Lung (tissue), 12 donors: Measurements from ENCODE around the gene CYGB. TPM values are rescaled to one million over a fixed set of nuclear protein-coding genes. Genes with fewer than 3 reads are reported as not detected.

Source experiments
- ATAC-seq: fragments of 200-7000 bp; cut with Tn5 transposase; one replicate; pipeline ENCODE4 v1.9.1; 2020; ENCODE audit warnings: moderate number of reproducible peaks; ENCODE audit not compliant: insufficient read depth, low FRiP score
- DNase-seq, 3 donors: peaks; one replicate each; pipeline ENCODE4 v3.0.0-alpha.2; 2013 to 2017
- H3K27ac ChIP-seq, 2 donors: one replicate each; pipeline ENCODE4 v1.5.1; 2013; ENCODE audit warnings: mild to moderate bottlenecking in 2 of 2, moderate library complexity in 2 of 2, control low read depth in 1 of 2, inconsistent platforms in 1 of 2, low read depth in 1 of 2, low read length in 1 of 2
- H3K27me3 ChIP-seq, 3 donors: one replicate each; pipeline ENCODE4 v1.5.1; 2013; ENCODE audit warnings: low read length in 2 of 3; ENCODE audit not compliant: control insufficient read depth in 3 of 3, insufficient read depth in 3 of 3
- H3K36me3 ChIP-seq, 4 donors: one replicate each; pipeline ENCODE4 v1.5.1; 2013; ENCODE audit warnings: low read length in 4 of 4, mild to moderate bottlenecking in 1 of 4, moderate library complexity in 1 of 4; ENCODE audit not compliant: control insufficient read depth in 4 of 4, insufficient read depth in 4 of 4
- H3K4me1 ChIP-seq, 5 donors: one replicate each; pipeline ENCODE4 v1.5.1; 2013; ENCODE audit warnings: low read length in 5 of 5, mild to moderate bottlenecking in 2 of 5, moderate library complexity in 1 of 5; ENCODE audit not compliant: control insufficient read depth in 5 of 5, insufficient read depth in 5 of 5
- H3K4me3 ChIP-seq: one replicate; pipeline ENCODE4 v1.5.1; 2013; ENCODE audit warnings: mild to moderate bottlenecking, control low read depth, moderate library complexity
- H3K9ac ChIP-seq, 2 donors: one replicate each; pipeline ENCODE4 v1.5.1; 2013; ENCODE audit warnings: low read length in 2 of 2, control low read depth in 1 of 2; ENCODE audit not compliant: insufficient read depth in 1 of 2
- H3K9me3 ChIP-seq, 4 donors: one replicate each; pipeline ENCODE4 v1.5.1; 2013; ENCODE audit warnings: low read length in 3 of 4, mild to moderate bottlenecking in 1 of 4, moderate library complexity in 1 of 4; ENCODE audit not compliant: control insufficient read depth in 4 of 4, insufficient read depth in 3 of 4
- WGBS, 2 donors: extraction: QIAGEN DNeasy Blood & Tissue Kit; methylation state at CpG; one replicate each; pipeline ENCODE4 v1.1.7; 2013; 5-methylcytosine and 5-hydroxymethylcytosine counted together
- polyA plus RNA-seq, 2 donors: library from polyadenylated mRNA; stranded (reverse); fragments of 200-250 nt; gene quantifications; one replicate each; pipeline ENCODE4 v1.2.1, GENCODE V29; 2013
- total RNA-seq, 2 donors: library from RNA; depleted of rRNA in 1 of 2; stranded (reverse); fragments of >200 nt in 1 of 2; gene quantifications; one replicate each; pipeline ENCODE4 v1.2.1, GENCODE V29; 2014 to 2021
- TF ChIP-seq, protein P1 (sequence below): IDR thresholded peaks from 2 replicates; pipeline ENCODE4 v1.5.1; 2012; ENCODE audit warnings: mild to moderate bottlenecking; ENCODE audit errors: control extremely low read depth, extremely low read depth
- donor health status: control.
- donor health status: control.
- donor health status: Bipolar disorder and iron deficiency.
- donor health status: healthy.
- donor health status: DM: yes; HTN: yes; CAD: no.

CYGB gene
- total and polyA plus RNA-seq, 4 donors = 15.9 to 30.4 (median 20.7) TPM

DNA sequence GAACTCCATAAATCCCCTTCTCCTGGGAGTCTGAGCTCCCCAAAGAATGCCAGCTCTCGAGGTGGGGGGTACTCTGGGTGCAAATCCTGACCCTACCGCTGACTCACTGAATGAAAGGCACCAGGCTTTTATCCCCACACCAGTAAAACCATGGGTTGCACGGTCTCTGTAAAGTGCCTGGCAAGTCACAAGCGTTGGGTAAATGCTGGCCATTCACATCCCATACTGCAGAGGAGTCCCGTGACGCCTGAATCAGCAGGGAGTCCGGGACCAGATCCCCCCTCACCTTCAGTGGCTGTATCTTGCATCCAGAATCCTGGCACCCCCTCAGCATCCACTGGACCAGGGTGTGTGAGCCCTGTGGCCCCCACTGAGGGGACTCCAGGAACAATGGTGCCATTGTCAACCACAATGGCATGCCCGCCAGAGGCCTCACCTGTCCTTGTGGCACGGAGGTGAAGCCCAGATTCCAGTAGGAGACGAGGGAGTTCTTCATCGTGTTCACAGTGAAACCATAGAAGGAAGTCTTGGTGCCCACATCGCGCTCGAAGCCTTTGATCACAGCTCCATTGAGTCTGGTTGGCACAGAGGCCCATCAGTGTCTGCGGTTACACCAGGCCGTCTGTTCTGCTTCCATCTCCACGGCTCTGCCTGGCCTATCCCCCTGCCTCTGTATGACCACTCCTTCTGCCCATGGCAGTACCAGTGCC lies 34.8 kb upstream of the CYGB start:
- 91 to 94% methylated on average over 17 of the region's 17 CpGs for WGBS, 2 donors
- DNase-seq (no peak), ATAC-seq (no peak)
- Histone ChIP-seq H3K36me3 (peaks cover 0 to 8% (median 0%) of the 10 kb centered on the region in 4 donors), H3K4me3 (no peak overlapping the region), H3K9ac (no peak overlapping the region), H3K27ac (no peak overlapping the region), H3K27me3 (peaks cover 0 to 5% (median 0%) of the 10 kb centered on the region in 3 donors), H3K9me3 (no peaks in the 10 kb centered on the region), H3K4me1 (peaks cover 0 to 11% (median 0%) of the 10 kb centered on the region in 5 donors)
- TF ChIP-seq, protein P1, sequence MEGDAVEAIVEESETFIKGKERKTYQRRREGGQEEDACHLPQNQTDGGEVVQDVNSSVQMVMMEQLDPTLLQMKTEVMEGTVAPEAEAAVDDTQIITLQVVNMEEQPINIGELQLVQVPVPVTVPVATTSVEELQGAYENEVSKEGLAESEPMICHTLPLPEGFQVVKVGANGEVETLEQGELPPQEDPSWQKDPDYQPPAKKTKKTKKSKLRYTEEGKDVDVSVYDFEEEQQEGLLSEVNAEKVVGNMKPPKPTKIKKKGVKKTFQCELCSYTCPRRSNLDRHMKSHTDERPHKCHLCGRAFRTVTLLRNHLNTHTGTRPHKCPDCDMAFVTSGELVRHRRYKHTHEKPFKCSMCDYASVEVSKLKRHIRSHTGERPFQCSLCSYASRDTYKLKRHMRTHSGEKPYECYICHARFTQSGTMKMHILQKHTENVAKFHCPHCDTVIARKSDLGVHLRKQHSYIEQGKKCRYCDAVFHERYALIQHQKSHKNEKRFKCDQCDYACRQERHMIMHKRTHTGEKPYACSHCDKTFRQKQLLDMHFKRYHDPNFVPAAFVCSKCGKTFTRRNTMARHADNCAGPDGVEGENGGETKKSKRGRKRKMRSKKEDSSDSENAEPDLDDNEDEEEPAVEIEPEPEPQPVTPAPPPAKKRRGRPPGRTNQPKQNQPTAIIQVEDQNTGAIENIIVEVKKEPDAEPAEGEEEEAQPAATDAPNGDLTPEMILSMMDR = no peak

- Histone ChIP-seq H3K27me3 (peaks cover 0 to 5% (median 0%) of the 10 kb centered on the region in 3 donors), H3K27ac (no peak overlapping the region), H3K4me1 (peaks cover 0 to 11% (median 0%) of the 10 kb centered on the region in 5 donors), H3K9ac (no peak overlapping the region), H3K36me3 (peaks cover 0 to 12% (median 5%) of the 10 kb centered on the region in 4 donors), H3K9me3 (no peaks in the 10 kb centered on the region), H3K4me3 (no peak overlapping the region)
- 93 to 95% methylated on average over 13 of the region's 13 CpGs for WGBS, 2 donors
- TF ChIP-seq, protein P1 = no peak
- ATAC-seq (no peak), DNase-seq (no peak)
Observed at GRCh38 chr17:76570877-76571471, 33.5 kb upstream of the CYGB start.

DNA sequence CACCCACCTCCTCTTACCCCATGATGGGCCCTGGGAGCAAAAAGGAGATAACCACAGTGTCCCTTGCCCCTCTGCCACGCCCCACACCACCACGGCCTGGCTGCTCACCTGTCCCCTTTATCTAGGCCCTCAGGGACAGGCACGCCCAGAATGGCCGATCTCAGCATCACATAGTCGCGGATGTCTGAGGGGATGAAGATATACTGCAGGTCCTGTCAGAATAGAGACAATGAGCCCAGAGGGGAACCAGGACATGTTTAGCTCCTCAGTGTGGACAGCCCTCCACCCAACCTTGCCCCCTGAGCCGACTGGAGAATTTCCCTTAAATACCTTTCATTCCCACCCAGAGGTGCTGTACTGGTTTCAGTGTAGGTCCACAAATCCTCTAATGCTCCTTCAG lies 32.9 kb upstream of the CYGB start:
- no peak for DNase-seq
- WGBS, 2 donors = 92 to 95% methylated on average over 7 of the region's 7 CpGs
- H3K4me1 ChIP-seq = peaks cover 0 to 11% (median 2%) of the 10 kb centered on the region in 5 donors
- H3K9ac ChIP-seq = no peak overlapping the region
- H3K9me3 ChIP-seq = no peaks in the 10 kb centered on the region
- H3K36me3 ChIP-seq = peaks cover 0 to 16% (median 7%) of the 10 kb centered on the region in 4 donors
- peaks cover 0 to 5% (median 0%) of the 10 kb centered on the region in 3 donors for H3K27me3 ChIP-seq
- no peak overlapping the region for H3K4me3 ChIP-seq
- no peak for ATAC-seq
- TF ChIP-seq, protein P1 = no peak
- no peak overlapping the region for H3K27ac ChIP-seq
